Osteoblast (primary cell): Measurements from ENCODE around the gene SPAG8. TPM values are rescaled to one million over a fixed set of nuclear protein-coding genes. Genes with fewer than 3 reads are reported as not detected.
A peak's percentile ranks its signal among the peaks of the same experiment; 100 is the strongest.

ENCODE experiments used
- DNase-seq: peaks from one replicate; pipeline ENCODE4 v3.0.0; 2011; ENCODE audit warnings: low spot score, mixed read lengths; ENCODE audit not compliant: insufficient read length; ENCODE audit errors: missing footprints
- H2AFZ ChIP-seq: 2 replicates; pipeline ENCODE4 v1.6.0; 2011; ENCODE audit warnings: mild to moderate bottlenecking, low read length
- H3K27ac ChIP-seq: 2 replicates; pipeline ENCODE4 v1.5.1; 2011; ENCODE audit warnings: mild to moderate bottlenecking, low read depth, low read length, moderate library complexity
- H3K27me3 ChIP-seq: 2 replicates; pipeline ENCODE4 v1.6.0; 2012; ENCODE audit warnings: mild to moderate bottlenecking, control low read depth, inconsistent platforms, low read length, moderate library complexity; ENCODE audit not compliant: insufficient read depth
- H3K36me3 ChIP-seq: 2 replicates; pipeline ENCODE4 v1.5.1; 2011; ENCODE audit warnings: mild to moderate bottlenecking, low read length, control low read depth, moderate library complexity; ENCODE audit not compliant: insufficient read depth
- H3K4me1 ChIP-seq: 2 replicates; pipeline ENCODE4 v1.5.1; 2011; ENCODE audit warnings: mild to moderate bottlenecking, low read length, control low read depth, moderate library complexity; ENCODE audit not compliant: insufficient read depth
- H3K4me2 ChIP-seq: 2 replicates; pipeline ENCODE4 v1.6.0; 2011; ENCODE audit warnings: mild to moderate bottlenecking, low read length; ENCODE audit not compliant: insufficient read depth
- H3K4me3 ChIP-seq: fragments of 200-600 bp; sonication (generic); 3 replicates; pipeline ENCODE4 v1.5.1; 2012; ENCODE audit warnings: mild to moderate bottlenecking, low read length, inconsistent platforms; ENCODE audit not compliant: insufficient read depth
- H3K79me2 ChIP-seq: 2 replicates; pipeline ENCODE4 v1.6.0; 2012; ENCODE audit warnings: mild to moderate bottlenecking, low read length, control low read depth, inconsistent platforms; ENCODE audit not compliant: insufficient read depth
- H3K9me3 ChIP-seq: 2 replicates; pipeline ENCODE4 v1.5.1; 2011; ENCODE audit warnings: low read depth, low read length, control low read depth
- H4K20me1 ChIP-seq: 2 replicates; pipeline ENCODE4 v1.6.0; 2012; ENCODE audit warnings: mild to moderate bottlenecking, low read length, control low read depth; ENCODE audit not compliant: insufficient read depth
- CTCF ChIP-seq: IDR thresholded peaks from 2 replicates; pipeline ENCODE4 v1.5.1; 2011; ENCODE audit warnings: mild to moderate bottlenecking, low read depth, low read length, moderate library complexity; ENCODE audit errors: extremely low read depth
- total RNA-seq: library from RNA; depleted of rRNA; stranded (reverse); fragments of >200 nt; gene quantifications from 2 replicates; pipeline ENCODE4 v1.2.3, GENCODE V29; 2012

SPAG8 gene
- total RNA-seq, 1 donor, result 2.2 TPM

DNA sequence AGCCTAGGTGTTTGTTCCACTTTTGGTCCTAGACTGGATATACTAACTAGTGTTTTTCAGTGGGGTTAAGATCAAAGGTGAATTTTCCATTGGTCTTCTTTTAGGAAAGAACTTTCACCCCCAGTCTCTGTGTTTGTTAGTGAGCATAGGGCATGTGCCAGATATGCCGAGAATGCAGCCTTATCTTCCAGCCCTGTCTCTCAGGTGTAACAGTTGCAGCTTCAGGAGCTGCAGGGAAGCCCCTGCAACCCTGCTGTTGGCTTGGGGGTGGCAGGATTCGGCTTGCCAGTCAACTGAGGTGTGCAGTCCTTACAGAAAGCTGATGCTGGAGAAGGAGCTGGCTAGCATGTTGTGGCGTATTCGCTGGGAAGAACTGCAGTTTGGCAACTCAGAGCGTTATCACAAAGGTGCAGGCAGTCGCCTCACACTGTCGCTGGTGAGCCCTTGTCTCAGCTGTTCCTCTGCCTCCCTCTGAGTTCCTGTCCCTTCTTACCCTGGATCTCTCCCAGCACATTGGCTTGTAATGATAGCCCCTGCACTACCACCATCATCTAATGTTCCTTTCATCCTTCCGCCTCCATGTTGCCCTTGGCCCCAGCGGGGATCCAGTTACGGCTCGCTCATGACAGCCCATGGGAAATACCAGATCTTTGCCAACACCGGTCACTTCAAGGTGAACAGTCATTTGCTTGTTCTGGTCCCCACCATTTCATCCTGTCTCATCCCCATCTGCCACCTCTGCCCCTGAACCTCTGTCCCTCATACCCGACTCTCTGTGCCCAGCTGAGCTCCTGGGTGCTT lies 10.5 kb downstream of the SPAG8 start:
- no peak overlapping the region for H2AFZ ChIP-seq
- no peak for TF ChIP-seq CTCF
- H3K27me3 ChIP-seq, result no peaks in the 10 kb centered on the region
- H3K4me1 ChIP-seq, result peaks cover 6% of the 10 kb centered on the region
- H3K79me2 ChIP-seq, result peaks cover 12% of the 10 kb centered on the region
- no peak overlapping the region for H3K4me2 ChIP-seq
- H4K20me1 ChIP-seq, result no peaks in the 10 kb centered on the region
- H3K36me3 ChIP-seq, result peaks cover 52% of the 10 kb centered on the region
- no peak for DNase-seq
- no peaks in the 10 kb centered on the region for H3K9me3 ChIP-seq
- H3K4me3 ChIP-seq, result no peak overlapping the region
- no peak overlapping the region for H3K27ac ChIP-seq

GRCh38 chr9:35800530-35800929 lies 11.5 kb downstream of the SPAG8 start:
- peaks cover 6% of the 10 kb centered on the region for H3K4me1 ChIP-seq
- peaks cover 42% of the 10 kb centered on the region for H3K36me3 ChIP-seq

DNA sequence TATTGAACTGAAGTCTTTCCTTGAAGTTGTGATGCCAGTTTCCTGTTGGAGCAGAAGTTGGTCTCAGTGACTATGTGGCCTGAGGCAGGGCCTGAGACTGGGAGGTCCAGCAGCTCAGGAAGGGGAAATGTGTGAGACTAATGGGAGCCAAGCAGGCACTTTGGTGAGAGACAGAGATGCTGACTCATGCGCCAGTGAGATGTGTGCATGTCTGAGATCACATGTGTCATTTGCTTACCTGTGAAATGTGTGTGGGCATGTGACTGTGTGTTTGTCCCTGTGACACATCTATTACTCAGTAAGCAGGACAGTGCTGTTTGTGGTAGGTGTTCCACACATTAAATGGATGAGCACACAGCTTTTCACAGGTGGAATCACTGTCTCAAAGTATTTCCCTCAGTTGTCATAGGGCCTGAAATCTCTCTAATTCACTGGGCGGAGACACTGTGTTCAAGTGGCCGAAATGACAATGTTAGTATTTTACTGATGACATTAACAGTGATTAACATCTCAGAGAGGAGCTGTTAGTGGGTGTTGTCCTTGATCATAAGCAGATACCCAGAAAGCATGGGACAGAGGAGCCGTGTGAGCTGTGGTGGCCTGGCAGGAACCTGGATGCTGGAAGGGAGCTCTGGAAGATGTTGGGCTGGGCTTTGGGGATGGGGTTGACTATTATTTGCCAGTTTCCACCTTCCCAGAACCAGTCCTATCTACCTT lies 13.2 kb downstream of the SPAG8 start:
- H3K79me2 ChIP-seq, result peaks cover 36% of the 10 kb centered on the region
- H3K27me3 ChIP-seq, result no peaks in the 10 kb centered on the region
- H2AFZ ChIP-seq, result no peak overlapping the region
- H3K4me3 ChIP-seq, result no peak overlapping the region
- H3K36me3 ChIP-seq, result peaks cover 36% of the 10 kb centered on the region
- H3K4me2 ChIP-seq, result no peak overlapping the region
- H3K4me1 ChIP-seq, result peaks cover 23% of the 10 kb centered on the region
- TF ChIP-seq CTCF, result no peak
- H4K20me1 ChIP-seq, result no peaks in the 10 kb centered on the region
- no peaks in the 10 kb centered on the region for H3K9me3 ChIP-seq
- H3K27ac ChIP-seq, result no peak overlapping the region
- DNase-seq, result peak; percentile 53

More at GRCh38 chr9:35800530-35800929, 11.5 kb downstream of the SPAG8 start:
- Histone ChIP-seq H3K4me3 (no peak overlapping the region), H3K4me2 (no peak overlapping the region), H2AFZ (no peak overlapping the region), H3K27me3 (no peaks in the 10 kb centered on the region), H3K79me2 (peaks cover 19% of the 10 kb centered on the region), H3K27ac (no peak overlapping the region), H4K20me1 (no peaks in the 10 kb centered on the region), H3K9me3 (no peaks in the 10 kb centered on the region)
- DNase-seq, result no peak
- no peak for TF ChIP-seq CTCF
